Transverse colon (tissue), 4 donors: Measurements from ENCODE around the gene RNLS. TPM values are rescaled to one million over a fixed set of nuclear protein-coding genes. Genes with fewer than 3 reads are reported as not detected.

Source experiments
- DNase-seq: peaks from one replicate; pipeline ENCODE4 v3.0.0-alpha.2; 2019
- H3K27ac ChIP-seq, 4 donors: fragments of 200-600 bp; sonication (generic); 2 replicates each; pipeline ENCODE4 v1.5.1; 2016 to 2018; ENCODE audit warnings: inconsistent platforms in 4 of 4
- H3K27me3 ChIP-seq: fragments of 200-600 bp; sonication (generic); 2 replicates; pipeline ENCODE4 v1.5.1; 2017; ENCODE audit warnings: inconsistent platforms
- H3K36me3 ChIP-seq, 4 donors: fragments of 200-600 bp; sonication (generic); 2 replicates each; pipeline ENCODE4 v1.5.1; 2017 to 2019; ENCODE audit warnings: inconsistent platforms in 4 of 4
- H3K4me1 ChIP-seq, 4 donors: fragments of 200-600 bp; sonication (generic); 2 replicates each; pipeline ENCODE4 v1.5.1; 2017 to 2020; ENCODE audit warnings: inconsistent platforms in 4 of 4
- H3K4me3 ChIP-seq, 4 donors: fragments of 200-600 bp; sonication (generic); 1 replicate in 1 of 4; 2 replicates in 3 of 4; pipeline versions ENCODE4 v1.5.1 to v1.6.1; 2017 to 2019; ENCODE audit warnings: inconsistent platforms in 4 of 4
- H3K9me3 ChIP-seq, 2 donors: fragments of 200-600 bp; sonication (generic); 2 replicates each; pipeline ENCODE4 v1.5.1; 2017 to 2019; ENCODE audit warnings: inconsistent platforms in 2 of 2
- EP300 ChIP-seq: sonication (generic); formaldehyde crosslinking; IDR thresholded peaks from one replicate; pipeline ENCODE4 v1.6.1; 2017; ENCODE audit warnings: antibody characterized with exemption, low read depth
- POLR2A ChIP-seq: fragments of 450-650 bp; IDR thresholded peaks from one replicate; pipeline ENCODE4 v1.6.1; 2016; ENCODE audit warnings: antibody characterized with exemption, mild to moderate bottlenecking, moderate library complexity
- POLR2AphosphoS5 ChIP-seq, 3 donors: sonication (generic); formaldehyde crosslinking; IDR thresholded peaks; one replicate each; pipeline ENCODE4 v1.6.1; 2016; ENCODE audit warnings: antibody characterized with exemption in 3 of 3
- WGBS, 2 donors: methylation state at CpG; one replicate each; pipeline ENCODE4 v1.1.5; 2018; ENCODE audit warnings: low coverage in 1 of 2; 5-methylcytosine and 5-hydroxymethylcytosine counted together
- in situ Hi-C, 4 donors: fragments of 200-750 bp; cut with MboI; loops; one replicate each; pipeline versions ENCODE4 v1.15.0 to v1.15.1; 2017; ENCODE audit warnings: low sequenced_read_pairs in 3 of 4, low pct_ligation_motif_present in 1 of 4, low pct_unique_long_range_greater_than_20kb in 1 of 4
- intact Hi-C: fragments of 100-400 bp; cut with DNase I; formaldehyde crosslinking; loops from one replicate; pipeline ENCODE4 v1.15.1; 2023; ENCODE audit warnings: low total_unique reads
- total RNA-seq, 4 donors: library from RNA; depleted of rRNA; stranded (reverse); fragments of >200 nt; gene quantifications; one replicate each; pipeline ENCODE4 v1.1.0, GENCODE V29; 2016
- TF ChIP-seq, protein P1 (sequence below), 5 experiments: fragments of 200-600 bp in 3 of 5; fragments of 450-650 bp in 2 of 5; sonication (generic) in 3 of 5; IDR thresholded peaks; 1 replicate in 2 of 5; 2 replicates in 3 of 5; pipeline ENCODE4 v1.5.1; 2016 to 2017; ENCODE audit warnings: antibody characterized with exemption in 5 of 5, inconsistent platforms in 3 of 5, mild to moderate bottlenecking in 2 of 5, moderate library complexity in 1 of 5

RNLS gene
- total RNA-seq, 4 donors from 2014 or later = 2.4 to 78.2 (median 28.9) TPM

DNA sequence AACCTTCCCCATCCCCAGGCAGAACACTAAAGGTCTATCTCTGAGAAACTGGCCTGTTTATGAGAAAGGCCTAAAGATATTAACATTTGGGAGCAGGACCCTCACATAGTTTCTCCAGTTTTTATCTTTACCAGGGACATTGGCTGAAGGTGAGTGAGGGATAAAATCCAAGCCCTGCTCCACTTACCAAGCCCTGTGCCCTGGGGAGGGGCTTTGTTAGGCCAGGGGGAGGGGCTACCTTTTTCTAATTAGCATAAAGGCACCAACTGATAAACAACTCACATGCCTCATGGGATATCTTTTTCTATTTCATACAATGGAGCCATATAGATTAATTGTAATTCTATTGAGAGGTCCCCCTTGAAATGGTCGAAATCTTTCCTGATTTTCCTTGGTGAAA, 55.9 kb downstream of the RNLS start:
- no peak for DNase-seq
- Histone ChIP-seq H3K36me3 (no peaks in the 10 kb centered on the region), H3K4me1 (peaks cover 0 to 10% (median 0%) of the 10 kb centered on the region in 4 donors), H3K9me3 (no peaks in the 10 kb centered on the region), H3K27ac (no peak overlapping the region), H3K4me3 (no peak overlapping the region), H3K27me3 (no peaks in the 10 kb centered on the region)
- intact Hi-C loops (no loop called here), in situ Hi-C loops (loop anchor here in 1 of 4 donors (25.0 kb wide), 1 partner anchor 690 kb away; no protein-coding TSS in a partner anchor)
- TF ChIP-seq POLR2A = no peak
- TF ChIP-seq POLR2AphosphoS5 (IDR thresholded peaks at IDR 0.05) = no peak
- 91% methylated on average over 1 of the region's 1 CpG; no CpG with 5 or more reads in 1 of the 2 donors for WGBS, 2 donors

DNA sequence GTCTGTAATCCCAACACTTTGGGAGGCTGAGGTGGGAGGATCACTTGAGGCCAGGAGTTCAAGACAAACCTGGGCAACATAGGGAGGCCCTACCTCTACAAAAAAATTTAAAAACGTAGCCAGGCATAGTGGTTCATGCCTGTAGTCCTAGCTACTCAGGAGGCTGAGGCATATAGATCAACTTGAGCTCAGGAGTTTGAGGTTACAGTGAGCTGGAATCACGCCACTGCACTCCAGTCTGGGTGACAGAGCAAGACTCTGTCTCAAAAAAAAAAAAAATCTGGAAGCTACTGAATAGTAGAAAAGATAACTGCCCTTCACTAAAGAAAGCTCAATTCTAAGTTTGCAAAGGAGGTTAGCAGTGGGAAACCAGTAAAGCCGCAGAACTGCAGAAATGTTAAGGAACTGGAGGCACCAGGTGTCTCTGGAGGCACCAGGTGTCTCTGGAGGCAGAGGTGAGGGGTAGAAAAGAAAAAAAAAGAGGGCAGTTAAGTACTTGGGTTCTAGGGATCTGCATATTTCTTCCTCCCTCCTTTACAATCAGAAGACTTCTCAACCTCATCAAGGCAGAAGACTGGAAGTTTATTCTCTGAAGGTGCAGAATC, 56.5 kb downstream of the RNLS start:
- TF ChIP-seq EP300 (no peak), POLR2AphosphoS5 (IDR thresholded peaks at IDR 0.05) (no peak), POLR2A (no peak)
- TF ChIP-seq, protein P1, sequence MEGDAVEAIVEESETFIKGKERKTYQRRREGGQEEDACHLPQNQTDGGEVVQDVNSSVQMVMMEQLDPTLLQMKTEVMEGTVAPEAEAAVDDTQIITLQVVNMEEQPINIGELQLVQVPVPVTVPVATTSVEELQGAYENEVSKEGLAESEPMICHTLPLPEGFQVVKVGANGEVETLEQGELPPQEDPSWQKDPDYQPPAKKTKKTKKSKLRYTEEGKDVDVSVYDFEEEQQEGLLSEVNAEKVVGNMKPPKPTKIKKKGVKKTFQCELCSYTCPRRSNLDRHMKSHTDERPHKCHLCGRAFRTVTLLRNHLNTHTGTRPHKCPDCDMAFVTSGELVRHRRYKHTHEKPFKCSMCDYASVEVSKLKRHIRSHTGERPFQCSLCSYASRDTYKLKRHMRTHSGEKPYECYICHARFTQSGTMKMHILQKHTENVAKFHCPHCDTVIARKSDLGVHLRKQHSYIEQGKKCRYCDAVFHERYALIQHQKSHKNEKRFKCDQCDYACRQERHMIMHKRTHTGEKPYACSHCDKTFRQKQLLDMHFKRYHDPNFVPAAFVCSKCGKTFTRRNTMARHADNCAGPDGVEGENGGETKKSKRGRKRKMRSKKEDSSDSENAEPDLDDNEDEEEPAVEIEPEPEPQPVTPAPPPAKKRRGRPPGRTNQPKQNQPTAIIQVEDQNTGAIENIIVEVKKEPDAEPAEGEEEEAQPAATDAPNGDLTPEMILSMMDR (IDR thresholded peaks at IDR 0.05) = no peak
- H3K4me1 ChIP-seq = peaks cover 0 to 10% (median 0%) of the 10 kb centered on the region in 4 donors
- H3K9me3 ChIP-seq = no peaks in the 10 kb centered on the region
- no peaks in the 10 kb centered on the region for H3K36me3 ChIP-seq
- 75 to 79% methylated on average over 2 to 3 of the region's 3 CpGs for WGBS, 2 donors
- in situ Hi-C loops (loop anchor here in 1 of 4 donors (25.0 kb wide), 1 partner anchor 689 kb away; no protein-coding TSS in a partner anchor), intact Hi-C loops (no loop called here)
- no peak overlapping the region for H3K27ac ChIP-seq
- DNase-seq = no peak
- no peak overlapping the region for H3K4me3 ChIP-seq
- no peaks in the 10 kb centered on the region for H3K27me3 ChIP-seq

DNA sequence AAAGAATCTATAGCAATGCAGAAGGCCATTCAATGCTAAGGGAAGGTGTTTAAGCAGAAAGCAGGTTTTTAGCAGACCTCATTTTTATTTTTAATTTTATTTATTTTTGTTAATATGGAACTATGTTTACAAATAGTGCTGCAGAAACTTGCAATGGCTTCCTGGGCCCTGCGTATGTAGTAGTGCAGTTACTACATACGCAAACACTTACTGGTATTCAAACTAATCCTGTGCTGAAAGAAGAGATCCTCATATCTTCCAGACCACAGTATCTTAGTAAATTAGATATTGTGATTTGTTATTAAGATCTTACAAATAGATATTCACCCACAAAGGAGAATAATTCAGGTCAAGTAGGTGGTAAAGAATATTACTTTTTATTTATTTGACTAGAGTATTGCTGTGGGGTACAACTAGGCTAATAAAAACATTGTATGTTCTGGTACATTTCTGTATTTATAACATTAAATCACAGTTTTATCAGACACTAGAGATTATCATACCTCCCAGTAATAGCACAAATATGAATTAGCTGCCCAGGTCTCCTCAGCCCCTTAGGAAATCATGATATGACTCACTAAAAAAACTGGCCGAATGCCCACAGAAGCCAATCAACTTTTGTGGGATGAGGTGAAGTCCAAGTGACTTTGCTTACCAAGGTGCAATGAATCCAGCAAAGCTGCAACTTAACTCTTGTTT, 57.6 kb downstream of the RNLS start:
- 77 to 82% methylated on average over 3 of the region's 3 CpGs for WGBS, 2 donors
- intact Hi-C loops (no loop called here), in situ Hi-C loops (loop anchor here in 1 of 4 donors (25.0 kb wide), 1 partner anchor 688 kb away; no protein-coding TSS in a partner anchor)
- no peaks in the 10 kb centered on the region for H3K9me3 ChIP-seq
- TF ChIP-seq, protein P1 (IDR thresholded peaks at IDR 0.05) = no peak
- TF ChIP-seq EP300 (no peak), POLR2AphosphoS5 (IDR thresholded peaks at IDR 0.05) (no peak), POLR2A (no peak)
- H3K27me3 ChIP-seq = no peaks in the 10 kb centered on the region
- peak; percentile 60 for DNase-seq
- H3K4me1 ChIP-seq = peaks cover 0 to 10% (median 0%) of the 10 kb centered on the region in 4 donors
- H3K27ac ChIP-seq = no peak overlapping the region
- no peak overlapping the region for H3K4me3 ChIP-seq
- H3K36me3 ChIP-seq = no peaks in the 10 kb centered on the region

DNA sequence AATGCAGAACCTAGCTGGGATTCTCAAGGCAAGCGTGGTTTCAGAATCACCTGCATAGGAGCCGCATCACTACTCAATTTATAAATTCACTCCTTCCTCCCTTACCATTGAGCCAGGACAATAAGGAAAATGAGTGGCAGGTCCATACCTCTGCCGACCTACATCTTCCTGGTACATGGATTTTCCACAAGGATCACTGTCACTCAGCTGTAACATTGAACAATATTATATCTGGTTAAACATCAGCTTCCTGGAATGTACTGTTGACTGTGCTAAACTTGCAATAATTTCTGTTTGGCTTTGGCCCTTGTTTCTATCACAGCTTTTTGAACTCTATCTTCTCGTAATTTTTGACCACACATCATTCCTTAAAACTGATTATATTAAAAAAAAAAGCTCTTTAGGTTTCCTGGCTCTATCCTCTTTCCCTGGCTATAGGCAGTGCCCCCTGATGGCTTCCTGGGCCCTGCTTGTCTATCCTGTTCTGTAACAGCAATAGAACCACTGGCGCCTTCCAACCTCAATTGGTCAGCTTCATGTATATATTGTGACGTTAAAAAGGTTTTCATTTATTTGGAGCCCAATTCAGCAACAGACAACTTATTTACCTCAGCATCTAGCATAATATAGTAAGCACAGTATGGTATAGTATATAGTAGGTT, 59.2 kb downstream of the RNLS start:
- no peak for TF ChIP-seq POLR2AphosphoS5 (IDR thresholded peaks at IDR 0.05)
- TF ChIP-seq, protein P1 (IDR thresholded peaks at IDR 0.05) = no peak
- no peak for TF ChIP-seq POLR2A
- no peak for TF ChIP-seq EP300
- in situ Hi-C loops = no loop called here

More for the DNA sequence above, 59.2 kb downstream of the RNLS start:
- H3K4me1 ChIP-seq = peaks cover 0 to 10% (median 0%) of the 10 kb centered on the region in 4 donors
- H3K9me3 ChIP-seq = no peaks in the 10 kb centered on the region
- WGBS, 2 donors = 73 to 82% methylated on average over 6 of the region's 6 CpGs
- H3K36me3 ChIP-seq = no peaks in the 10 kb centered on the region
- intact Hi-C loops = loop anchor here (5.0 kb wide), 1 partner anchor 673 kb away; no protein-coding TSS in a partner anchor
- H3K27ac ChIP-seq = no peak overlapping the region
- DNase-seq = no peak
- no peaks in the 10 kb centered on the region for H3K27me3 ChIP-seq
- no peak overlapping the region for H3K4me3 ChIP-seq
